ENCODE data around the gene WNT7B.

WNT7B gene

DNA sequence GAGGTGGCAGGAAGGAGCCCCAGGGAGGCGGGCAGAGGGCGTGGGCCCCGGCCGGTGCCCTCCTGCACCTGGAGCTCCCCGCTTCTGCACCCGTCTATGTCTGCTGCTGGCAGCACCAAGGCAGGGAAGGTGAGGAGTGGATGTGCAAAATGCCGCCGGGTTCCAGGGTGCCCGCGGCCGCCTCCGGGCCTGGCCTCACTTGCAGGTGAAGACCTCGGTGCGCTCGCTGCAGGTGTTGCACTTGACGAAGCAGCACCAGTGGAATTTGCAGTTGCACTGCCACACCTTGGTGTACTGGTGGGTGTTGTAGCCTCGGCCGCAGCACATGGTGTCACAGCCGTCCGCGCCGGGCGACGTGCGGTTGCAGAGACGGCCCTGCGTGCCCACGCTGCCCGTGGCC lies 54.3 kb downstream of the WNT7B start:
- FAIRE-seq, result no peak

DNA sequence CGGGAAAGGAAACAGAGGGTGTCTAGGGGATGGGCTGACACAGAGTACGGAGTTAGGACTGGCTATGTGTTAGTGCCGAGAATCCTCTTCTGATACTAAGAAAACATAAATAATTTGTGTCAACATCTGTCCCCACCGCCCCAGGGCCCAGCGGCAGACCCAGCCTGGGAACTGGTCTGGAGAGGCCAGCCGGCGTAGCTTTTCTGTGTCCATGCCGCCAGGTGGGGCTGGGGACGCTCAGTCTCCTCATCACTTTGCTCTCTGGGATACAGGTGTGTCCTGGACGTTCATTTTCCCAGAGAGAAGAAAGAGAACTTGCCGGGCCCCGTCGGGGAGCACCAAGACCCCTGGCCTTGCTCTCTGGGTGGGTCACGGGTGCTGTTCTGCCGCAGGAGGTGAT lies 54.7 kb downstream of the WNT7B start:
- no peak for FAIRE-seq

DNA sequence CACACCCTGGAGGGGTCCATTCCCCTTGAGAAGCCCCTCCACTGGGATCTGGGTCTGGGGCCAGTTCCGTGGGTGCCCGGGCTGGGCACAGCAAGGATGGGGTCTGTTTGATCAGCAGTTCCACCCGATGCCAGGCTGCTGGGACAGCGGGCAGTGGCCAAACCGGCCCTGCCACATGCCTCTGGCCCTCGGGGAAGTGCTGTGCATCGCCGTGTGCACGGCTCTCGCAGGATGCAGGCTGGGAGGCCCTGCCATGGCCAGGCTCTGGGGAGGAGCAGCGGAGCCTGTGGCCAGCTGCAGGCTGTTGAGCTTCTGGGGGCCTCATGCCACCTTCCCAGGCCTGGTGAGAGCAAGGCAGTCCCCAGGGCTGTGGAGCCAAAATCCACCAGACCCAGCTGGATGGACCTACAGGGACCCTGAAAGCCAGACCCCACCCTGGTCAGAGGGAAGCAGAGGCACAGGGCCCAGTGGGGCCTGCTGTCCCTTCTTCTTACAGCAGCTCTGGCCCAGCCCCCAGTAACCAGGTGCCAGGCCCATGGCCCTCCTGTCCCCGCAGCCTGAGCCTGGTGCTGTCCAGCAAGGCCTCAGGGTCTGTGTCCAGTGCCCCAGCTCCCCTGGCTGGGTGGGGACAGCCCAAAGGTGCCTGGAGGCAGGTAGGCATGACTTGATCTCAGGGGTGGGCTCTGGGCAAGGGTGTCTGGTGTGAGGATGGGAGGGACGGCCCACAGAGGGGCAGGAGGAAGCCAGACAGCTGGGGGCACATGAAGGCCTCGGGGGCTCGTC lies 57.3 kb downstream of the WNT7B start:
- FAIRE-seq, result no peak

GRCh38 chr22:45918459-45919370 lies 58.2 kb downstream of the WNT7B start:
- FAIRE-seq, result no peak

- no peak for FAIRE-seq
Observed at GRCh38 chr22:45917700-45918458, 59.1 kb downstream of the WNT7B start.

DNA sequence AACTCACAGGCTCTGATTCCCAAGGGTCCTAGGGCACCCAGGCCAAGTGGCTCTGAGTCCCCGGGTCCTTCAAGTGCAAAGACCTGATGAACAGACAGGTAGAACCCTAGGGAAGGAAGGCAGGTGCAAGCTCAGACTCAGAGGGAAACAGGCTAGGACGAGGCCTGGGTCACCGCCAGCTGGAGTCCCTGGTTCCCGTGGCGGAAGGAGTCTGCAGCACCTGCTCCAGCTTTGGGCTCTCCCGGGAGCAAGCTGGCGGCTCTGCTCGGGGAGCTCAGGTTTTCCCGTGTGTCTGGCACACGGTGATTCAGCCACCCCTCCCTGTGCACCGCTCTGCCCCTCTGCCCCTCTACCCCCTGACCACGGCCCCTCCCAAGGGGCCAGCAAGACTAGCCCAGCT lies 59.8 kb downstream of the WNT7B start:
- no peak for FAIRE-seq

- no peak for FAIRE-seq
Observed at GRCh38 chr22:45916515-45916914, 60.4 kb downstream of the WNT7B start.

DNA sequence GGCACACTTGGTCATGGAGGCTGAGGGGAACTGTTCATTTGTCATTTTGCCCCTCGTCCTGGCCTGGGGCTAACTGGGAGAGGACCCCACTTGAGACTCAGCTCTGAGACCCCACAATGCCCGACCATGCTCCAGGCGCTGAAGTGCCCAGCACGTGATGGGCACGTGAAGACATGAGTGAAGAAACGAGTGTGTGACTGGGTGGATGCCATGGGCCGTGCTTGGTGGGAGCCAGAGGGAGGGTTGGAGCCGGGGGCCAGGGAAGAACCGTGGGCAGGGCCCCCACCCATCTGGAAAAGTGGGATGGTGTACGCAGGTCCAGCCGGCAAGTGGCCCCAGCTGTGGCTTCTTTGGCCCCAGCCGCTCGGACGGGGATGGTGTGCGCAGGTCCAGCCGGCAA lies 61.1 kb downstream of the WNT7B start:
- FAIRE-seq, result no peak

- no peak for FAIRE-seq
Observed at GRCh38 chr22:45915151-45915550, 61.8 kb downstream of the WNT7B start.

DNA sequence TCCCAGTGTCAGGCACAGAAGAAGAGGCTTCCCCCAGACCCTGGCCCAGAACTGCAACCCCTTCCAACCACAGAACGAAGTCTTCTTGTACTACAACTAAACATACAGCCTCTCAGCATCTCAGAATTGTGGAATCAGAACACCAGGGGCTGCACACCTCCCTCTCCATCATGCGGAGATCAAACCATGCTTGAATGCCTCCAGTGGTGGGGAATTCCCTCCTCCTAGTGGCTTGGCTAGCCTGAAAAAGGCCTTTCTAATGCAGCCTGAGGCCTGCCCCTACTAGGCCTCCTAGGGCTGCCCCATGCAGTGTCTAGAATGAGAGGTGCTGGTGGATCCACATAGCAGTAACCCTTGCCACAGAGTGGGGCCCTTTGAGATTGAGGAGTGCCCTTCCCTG lies 62.7 kb downstream of the WNT7B start:
- FAIRE-seq, result no peak

DNA sequence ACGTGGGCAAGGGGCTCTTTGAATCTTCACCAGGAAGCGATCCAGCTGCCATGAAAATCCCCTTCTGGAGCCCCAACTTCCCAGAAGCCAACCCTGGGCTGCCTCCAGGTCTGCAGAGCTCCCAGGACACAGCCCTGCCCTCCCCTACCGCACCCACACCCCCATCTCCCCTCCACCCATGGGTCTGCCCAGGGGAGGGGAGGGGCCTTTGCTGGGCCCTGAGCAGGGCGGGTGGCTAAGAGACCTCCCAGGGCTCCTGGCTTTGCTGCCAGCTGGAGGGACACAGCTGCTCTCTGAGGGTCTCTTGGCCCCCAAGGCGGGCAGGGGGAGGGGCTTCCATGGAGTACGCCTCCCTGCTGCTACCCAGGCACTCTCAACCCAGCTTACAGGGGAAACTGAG lies 64.1 kb downstream of the WNT7B start:
- FAIRE-seq, result no peak

GRCh38 chr22:45911601-45912271 lies 65.2 kb downstream of the WNT7B start:
- no peak for FAIRE-seq

- FAIRE-seq, result no peak
Observed at GRCh38 chr22:45910928-45911467, 66.0 kb downstream of the WNT7B start.

- FAIRE-seq, result no peak
Observed at GRCh38 chr22:45908961-45909360, 68.0 kb downstream of the WNT7B start.

GRCh38 chr22:45907996-45908395 lies 69.0 kb downstream of the WNT7B start:
- no peak for FAIRE-seq

DNA sequence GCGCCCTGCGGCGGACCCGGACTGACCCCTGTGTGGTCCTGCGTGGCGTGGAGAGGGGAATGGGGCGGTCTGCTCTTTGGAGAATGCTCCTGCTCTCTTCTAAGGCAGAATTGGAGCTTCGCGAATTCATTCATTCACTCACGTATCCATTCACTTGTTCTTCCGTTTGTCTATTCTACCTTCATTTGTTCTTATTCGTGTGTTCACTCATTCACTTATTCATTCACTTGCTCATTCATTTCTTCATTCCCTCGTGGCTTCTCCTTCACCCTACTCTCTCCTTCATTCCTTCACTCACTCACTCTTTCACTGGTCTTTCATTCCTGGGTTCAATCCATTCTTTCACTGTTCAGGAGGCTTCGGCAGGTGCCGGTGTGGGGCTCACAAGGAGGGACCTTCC lies 69.6 kb downstream of the WNT7B start:
- no peak for FAIRE-seq

DNA sequence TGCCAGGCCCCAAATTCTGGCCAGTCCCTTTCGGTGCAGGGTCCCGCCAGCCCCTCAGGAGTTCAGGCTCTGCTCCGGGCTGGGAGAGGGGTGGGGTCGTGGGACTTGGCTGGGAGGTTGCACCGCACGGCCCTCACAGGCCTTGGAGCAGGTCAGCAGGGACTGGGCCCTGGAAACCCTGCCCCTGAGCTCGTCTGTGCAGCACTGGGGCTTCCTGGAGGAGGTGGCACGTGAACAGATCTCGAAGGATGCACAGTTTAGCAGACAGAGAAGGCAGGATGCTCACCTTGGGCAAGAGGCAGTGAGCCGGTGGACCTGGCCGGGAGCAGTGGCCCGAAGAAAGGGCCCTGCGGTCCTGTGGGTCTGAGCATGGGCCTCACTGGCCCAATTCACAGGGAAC lies 70.0 kb downstream of the WNT7B start:
- FAIRE-seq, result no peak

DNA sequence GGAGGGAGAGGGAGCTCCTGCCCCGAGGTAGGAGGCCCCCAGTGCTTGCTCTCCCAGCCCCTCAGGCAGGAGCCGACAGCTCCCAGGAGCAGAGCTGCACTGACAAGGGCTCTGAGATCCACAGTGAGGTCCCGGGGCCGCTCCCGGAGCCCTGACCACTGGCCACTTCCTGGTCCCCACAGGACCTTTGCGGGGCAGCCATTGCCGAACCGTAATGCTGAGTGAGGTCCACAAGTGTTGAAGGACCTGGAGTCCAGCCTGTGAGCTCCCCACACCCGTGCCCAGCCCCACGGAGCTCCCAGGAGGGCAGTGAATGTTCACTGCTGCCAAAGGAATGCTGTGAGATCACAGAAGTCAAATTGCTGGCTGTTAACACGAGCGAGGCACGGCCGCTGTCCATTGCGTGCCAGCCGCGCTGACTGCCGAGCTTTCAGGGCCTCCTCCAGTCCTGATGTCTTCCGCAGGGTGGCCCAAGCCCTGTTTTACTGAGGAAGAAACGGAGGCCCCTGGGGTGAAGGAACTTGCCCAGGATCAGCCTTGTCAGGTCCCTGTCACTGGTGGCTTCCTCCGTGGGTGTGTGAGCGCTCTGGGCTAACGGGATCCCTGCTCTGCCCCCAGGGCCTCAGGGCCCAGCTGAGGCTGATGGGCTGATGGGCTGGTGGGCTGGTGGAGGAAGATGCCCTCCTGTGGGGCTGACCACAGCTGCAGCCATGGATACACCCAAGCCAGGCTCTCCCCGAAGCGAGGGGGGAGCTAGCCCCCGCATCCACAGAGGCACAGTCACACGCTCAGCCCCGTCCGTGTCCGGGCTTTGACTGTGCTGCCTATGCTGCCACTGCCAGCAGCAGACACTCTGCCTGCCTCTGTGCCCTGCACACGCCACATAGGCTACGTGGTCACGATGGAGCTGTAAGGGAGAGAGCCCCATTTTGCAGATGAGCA lies 70.8 kb downstream of the WNT7B start:
- no peak for FAIRE-seq

- FAIRE-seq, result no peak
Observed at GRCh38 chr22:45905326-45905923, 71.5 kb downstream of the WNT7B start.

- FAIRE-seq, result no peak
Observed at GRCh38 chr22:45904236-45904635, 72.7 kb downstream of the WNT7B start.
